Esophagus muscularis mucosa (tissue), 4 donors: ENCODE measurements around the gene BPIFB6. TPM values are rescaled to one million over a fixed set of nuclear protein-coding genes. Genes with fewer than 3 reads are reported as not detected.

Source experiments
- DNase-seq: peaks from one replicate; pipeline ENCODE4 v3.0.0-alpha.2; 2017; ENCODE audit errors: extremely low spot score
- H3K27ac ChIP-seq, 4 donors: fragments of 200-600 bp; sonication (generic); replicated peaks in 1 of 4; 1 replicate in 3 of 4; 2 replicates in 1 of 4; pipeline ENCODE4 v1.5.1; 2016 to 2019; ENCODE audit warnings: mild to moderate bottlenecking in 1 of 4
- H3K27me3 ChIP-seq, 4 donors: fragments of 200-600 bp; sonication (generic); one replicate each; pipeline versions ENCODE4 v1.5.1 to v1.6.0; 2016 to 2019
- H3K36me3 ChIP-seq, 4 donors: fragments of 200-600 bp; sonication (generic); one replicate each; pipeline ENCODE4 v1.5.1; 2016 to 2019
- H3K4me1 ChIP-seq, 4 donors: fragments of 200-600 bp; sonication (generic); one replicate each; pipeline ENCODE4 v1.5.1; 2016 to 2019
- H3K4me3 ChIP-seq, 4 donors: fragments of 200-600 bp; sonication (generic); 1 replicate in 2 of 4; 2 replicates in 2 of 4; pipeline ENCODE4 v1.5.1; 2016 to 2019; ENCODE audit warnings: mild to moderate bottlenecking in 4 of 4, moderate library complexity in 1 of 4
- H3K9me3 ChIP-seq, 4 donors: fragments of 200-600 bp; sonication (generic); 1 replicate in 3 of 4; 2 replicates in 1 of 4; pipeline ENCODE4 v1.5.1; 2016 to 2019
- CTCF ChIP-seq, 3 experiments: fragments of 200-600 bp in 2 of 3; fragments of 450-650 bp in 1 of 3; sonication (generic) in 2 of 3; IDR thresholded peaks; one replicate each; pipeline ENCODE4 v1.5.1; 2017 to 2019; ENCODE audit warnings: antibody characterized with exemption in 3 of 3, mild to moderate bottlenecking in 2 of 3, moderate library complexity in 1 of 3
- EP300 ChIP-seq: sonication (generic); formaldehyde crosslinking; IDR thresholded peaks from one replicate; pipeline ENCODE4 v1.6.1; 2017; ENCODE audit warnings: antibody characterized with exemption
- POLR2A ChIP-seq: fragments of 450-650 bp; IDR thresholded peaks from one replicate; pipeline ENCODE4 v1.6.1; 2017; ENCODE audit warnings: antibody characterized with exemption, moderate library complexity, mild to moderate bottlenecking, low read depth
- POLR2AphosphoS5 ChIP-seq, 2 donors: sonication (generic); formaldehyde crosslinking; IDR thresholded peaks; one replicate each; pipeline ENCODE4 v1.6.1; 2017; ENCODE audit warnings: antibody characterized with exemption in 2 of 2
- WGBS: methylation state at CpG from one replicate; pipeline ENCODE4 v1.1.5; 2018; 5-methylcytosine and 5-hydroxymethylcytosine counted together
- intact Hi-C: fragments of 100-400 bp; cut with DNase I; formaldehyde crosslinking; loops from one replicate; pipeline ENCODE4 v1.15.1; 2023
- total RNA-seq, 4 donors: library from RNA; depleted of rRNA; stranded (reverse); fragments of >200 nt; gene quantifications; one replicate each; pipeline versions ENCODE4 v1.1.0 to v1.2.1, GENCODE V29; 2016

BPIFB6 gene
- total RNA-seq, 4 donors from 2014 or later: not detected

DNA sequence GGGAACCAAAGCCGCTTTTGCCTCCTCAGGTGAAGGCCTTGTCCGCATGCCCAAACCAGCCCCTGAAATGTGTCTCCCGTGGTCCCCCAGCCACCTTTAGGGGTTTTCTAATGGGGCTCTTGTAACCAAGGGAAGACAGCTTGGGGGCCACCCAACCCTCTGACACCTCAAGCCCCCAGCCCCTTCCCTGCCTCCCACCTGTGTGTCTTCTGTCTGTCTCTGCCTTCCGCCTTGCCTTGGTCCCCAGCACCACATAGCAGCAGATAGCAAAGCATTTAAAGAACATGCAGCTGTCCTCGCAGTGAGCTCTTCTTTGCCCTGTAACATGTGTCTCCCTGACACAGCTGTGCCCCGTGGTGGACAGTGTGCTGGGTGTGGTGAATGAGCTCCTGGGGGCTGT is 31.8 kb downstream of the BPIFB6 start:
- no peak overlapping the region for H3K4me3 ChIP-seq
- no peak overlapping the region for H3K27ac ChIP-seq
- no peaks in the 10 kb centered on the region for H3K36me3 ChIP-seq
- peaks cover 0 to 9% (median 0%) of the 10 kb centered on the region in 4 donors for H3K27me3 ChIP-seq
- H3K9me3 ChIP-seq: no peaks in the 10 kb centered on the region
- no peaks in the 10 kb centered on the region for H3K4me1 ChIP-seq
- DNase-seq: no peak
- intact Hi-C loops: no loop called here
- WGBS: 81% methylated on average over 6 of the region's 6 CpGs
- TF ChIP-seq CTCF (IDR thresholded peaks at IDR 0.05) (no peak), POLR2A (no peak), POLR2AphosphoS5 (IDR thresholded peaks at IDR 0.05) (no peak)

GRCh38 chr20:33064572-33065287 is 33.3 kb downstream of the BPIFB6 start:
- DNase-seq: no peak
- Histone ChIP-seq H3K36me3 (no peaks in the 10 kb centered on the region), H3K9me3 (no peaks in the 10 kb centered on the region), H3K4me3 (no peak overlapping the region), H3K4me1 (no peaks in the 10 kb centered on the region), H3K27me3 (peaks cover 0 to 7% (median 0%) of the 10 kb centered on the region in 4 donors), H3K27ac (no peak overlapping the region)
- intact Hi-C loops: no loop called here
- 92% methylated on average over 6 of the region's 11 CpGs for WGBS
- TF ChIP-seq EP300: no peak
- no peak for TF ChIP-seq POLR2AphosphoS5 (IDR thresholded peaks at IDR 0.05)
- TF ChIP-seq POLR2A: no peak
- no peak for TF ChIP-seq CTCF (IDR thresholded peaks at IDR 0.05)

DNA sequence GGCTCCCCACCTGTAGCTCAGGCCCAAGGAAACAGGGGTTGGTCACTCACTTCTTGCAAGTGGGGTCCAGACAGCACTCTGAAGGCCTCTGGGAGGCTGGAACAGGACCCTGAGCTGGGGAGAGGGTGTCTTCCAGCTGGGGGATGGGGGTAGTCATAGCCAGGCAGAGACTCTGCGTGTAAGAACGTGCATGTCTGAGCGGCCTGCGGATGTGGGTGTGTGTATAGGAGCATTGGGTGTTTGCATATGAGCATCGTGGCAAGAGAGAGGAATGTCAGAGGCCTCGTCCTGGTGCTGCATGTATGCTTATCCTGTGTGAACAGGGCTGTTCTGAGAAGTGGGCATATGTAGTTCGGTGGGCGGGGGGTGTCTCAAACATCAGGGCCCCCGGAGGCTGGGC is 34.3 kb downstream of the BPIFB6 start:
- intact Hi-C loops: no loop called here
- Histone ChIP-seq H3K27me3 (peaks cover 0 to 10% (median 0%) of the 10 kb centered on the region in 4 donors), H3K4me3 (no peak overlapping the region), H3K27ac (no peak overlapping the region), H3K4me1 (no peaks in the 10 kb centered on the region), H3K9me3 (no peaks in the 10 kb centered on the region), H3K36me3 (no peaks in the 10 kb centered on the region)
- WGBS: 93% methylated on average over 9 of the region's 9 CpGs
- DNase-seq: no peak
- no peak for TF ChIP-seq POLR2A
- no peak for TF ChIP-seq EP300
- no peak for TF ChIP-seq POLR2AphosphoS5 (IDR thresholded peaks at IDR 0.05)
- TF ChIP-seq CTCF (IDR thresholded peaks at IDR 0.05): no peak

- H3K4me3 ChIP-seq: no peak overlapping the region
- H3K36me3 ChIP-seq: no peaks in the 10 kb centered on the region
- H3K27me3 ChIP-seq: peaks cover 0 to 28% (median 0%) of the 10 kb centered on the region in 4 donors
- H3K27ac ChIP-seq: no peak overlapping the region
- DNase-seq: no peak
- intact Hi-C loops: no loop called here
- H3K4me1 ChIP-seq: no peaks in the 10 kb centered on the region
- WGBS: 77% methylated on average over 3 of the region's 3 CpGs
- TF ChIP-seq POLR2A: no peak
- TF ChIP-seq CTCF (IDR thresholded peaks at IDR 0.05): no peak
- no peak for TF ChIP-seq EP300
- no peaks in the 10 kb centered on the region for H3K9me3 ChIP-seq
These were observed 36.4 kb downstream of the BPIFB6 start for GRCh38 chr20:33067806-33068205.
